ENCODE measurements around the gene DECR2.

DNA sequence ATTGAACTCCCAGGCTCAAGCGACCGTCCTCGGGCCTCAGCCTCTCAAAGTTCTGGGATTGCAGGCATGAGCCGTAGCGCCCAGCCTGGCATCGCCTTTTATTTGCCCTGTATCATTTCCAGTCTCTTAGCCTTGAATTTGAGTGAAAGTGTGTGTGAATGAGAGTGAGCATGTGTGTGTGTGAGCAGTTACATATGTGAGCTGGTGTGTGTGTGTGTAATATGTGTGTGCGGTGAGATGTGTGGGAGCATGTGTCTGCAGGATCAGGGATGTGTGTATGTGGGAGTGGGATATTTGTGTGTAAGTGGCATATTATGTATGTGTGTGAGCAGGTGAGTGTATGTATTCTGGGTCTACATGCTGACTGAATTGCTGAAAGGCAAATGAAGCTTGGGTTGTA, 29.2 kb downstream of the DECR2 start:
- TF ChIP-seq POLR2A (IDR thresholded peaks at IDR 0.05; ENCODE audit: low read length) (no peak), GATA1 (IDR thresholded peaks at IDR 0.05; ENCODE audit: low read depth, low read length) (no peak)
